ENCODE measurements around the gene MMAB. TPM values are rescaled to one million over a fixed set of nuclear protein-coding genes. Genes with fewer than 3 reads are reported as not detected.

Gene MMAB
- total RNA-seq, 1 donor from 2014 or later = 38.1 TPM

DNA sequence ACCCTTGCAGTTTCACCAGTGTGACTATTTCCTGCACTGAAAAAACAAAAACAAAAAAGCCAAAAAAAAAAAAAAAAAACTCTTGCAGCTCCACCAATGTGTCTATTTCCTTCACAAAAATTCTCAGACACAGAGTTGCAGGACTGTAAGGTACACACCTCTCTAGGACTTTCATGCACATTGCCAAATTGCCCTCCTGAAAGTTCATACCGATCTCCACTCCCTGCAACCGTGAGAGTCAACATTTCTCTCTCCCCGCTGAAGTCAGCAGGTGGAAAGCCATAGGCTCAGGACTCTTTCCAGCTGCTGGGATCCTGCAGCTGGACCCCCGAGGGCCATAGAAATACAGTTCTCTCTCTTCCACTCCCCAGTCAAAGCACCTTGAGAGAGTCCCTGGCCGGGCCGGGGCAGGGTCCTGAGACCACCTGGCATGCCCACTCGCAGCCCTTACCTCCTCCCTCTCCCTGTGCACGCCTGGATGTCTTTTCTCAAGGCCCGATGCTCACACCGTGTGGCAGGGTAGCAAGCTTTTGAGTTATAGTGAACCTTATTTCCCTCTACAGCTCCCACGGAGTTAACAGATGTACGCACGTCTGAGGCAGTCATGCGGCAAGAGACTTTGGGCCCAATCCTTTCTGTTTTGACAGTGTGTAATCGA lies 23.6 kb downstream of the MMAB start:
- Mint-ChIP-seq H3K9me3 (no peaks in the 10 kb centered on the region), H3K36me3 (no peaks in the 10 kb centered on the region), H3K27ac (no peak overlapping the region), H3K27me3 (peaks cover 26% of the 10 kb centered on the region), H3K4me1 (ENCODE audit: unreplicated experiment) (peaks cover 7% of the 10 kb centered on the region), H3K4me3 (no peak overlapping the region)
- TF ChIP-seq, protein P1, sequence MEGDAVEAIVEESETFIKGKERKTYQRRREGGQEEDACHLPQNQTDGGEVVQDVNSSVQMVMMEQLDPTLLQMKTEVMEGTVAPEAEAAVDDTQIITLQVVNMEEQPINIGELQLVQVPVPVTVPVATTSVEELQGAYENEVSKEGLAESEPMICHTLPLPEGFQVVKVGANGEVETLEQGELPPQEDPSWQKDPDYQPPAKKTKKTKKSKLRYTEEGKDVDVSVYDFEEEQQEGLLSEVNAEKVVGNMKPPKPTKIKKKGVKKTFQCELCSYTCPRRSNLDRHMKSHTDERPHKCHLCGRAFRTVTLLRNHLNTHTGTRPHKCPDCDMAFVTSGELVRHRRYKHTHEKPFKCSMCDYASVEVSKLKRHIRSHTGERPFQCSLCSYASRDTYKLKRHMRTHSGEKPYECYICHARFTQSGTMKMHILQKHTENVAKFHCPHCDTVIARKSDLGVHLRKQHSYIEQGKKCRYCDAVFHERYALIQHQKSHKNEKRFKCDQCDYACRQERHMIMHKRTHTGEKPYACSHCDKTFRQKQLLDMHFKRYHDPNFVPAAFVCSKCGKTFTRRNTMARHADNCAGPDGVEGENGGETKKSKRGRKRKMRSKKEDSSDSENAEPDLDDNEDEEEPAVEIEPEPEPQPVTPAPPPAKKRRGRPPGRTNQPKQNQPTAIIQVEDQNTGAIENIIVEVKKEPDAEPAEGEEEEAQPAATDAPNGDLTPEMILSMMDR (conservative IDR thresholded peaks at IDR 0.05) = no peak
- DNase-seq (ENCODE audit: extremely low spot score, unreplicated experiment) = no peak

DNA sequence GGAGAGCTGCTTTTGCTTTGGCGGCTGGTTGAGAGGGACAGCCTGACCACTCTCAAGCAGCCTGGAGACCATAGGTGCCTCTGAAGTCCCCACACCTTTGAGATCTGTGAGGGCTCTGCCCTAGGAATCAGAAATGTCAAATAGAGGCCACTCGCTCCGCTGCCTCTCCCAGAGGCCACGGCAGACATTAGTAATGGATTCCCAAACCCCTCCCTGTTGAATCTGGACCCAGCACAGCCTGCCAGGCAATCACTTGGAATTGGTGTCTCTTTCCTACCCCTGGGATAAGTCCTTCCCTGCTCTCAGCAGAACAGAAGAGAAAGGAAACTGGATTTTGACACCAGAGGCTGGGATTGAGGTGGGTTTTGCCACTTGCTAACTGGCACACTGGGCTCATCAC lies 25.0 kb downstream of the MMAB start:
- no peaks in the 10 kb centered on the region for H3K9me3 Mint-ChIP-seq
- H3K4me3 Mint-ChIP-seq = no peak overlapping the region
- no peak for DNase-seq (ENCODE audit: extremely low spot score, unreplicated experiment)
- peaks cover 20% of the 10 kb centered on the region for H3K27me3 Mint-ChIP-seq
- no peak overlapping the region for H3K27ac Mint-ChIP-seq
- TF ChIP-seq, protein P1 (conservative IDR thresholded peaks at IDR 0.05) = no peak
- H3K4me1 Mint-ChIP-seq (ENCODE audit: unreplicated experiment) = peaks cover 7% of the 10 kb centered on the region
- H3K36me3 Mint-ChIP-seq = no peaks in the 10 kb centered on the region

DNA sequence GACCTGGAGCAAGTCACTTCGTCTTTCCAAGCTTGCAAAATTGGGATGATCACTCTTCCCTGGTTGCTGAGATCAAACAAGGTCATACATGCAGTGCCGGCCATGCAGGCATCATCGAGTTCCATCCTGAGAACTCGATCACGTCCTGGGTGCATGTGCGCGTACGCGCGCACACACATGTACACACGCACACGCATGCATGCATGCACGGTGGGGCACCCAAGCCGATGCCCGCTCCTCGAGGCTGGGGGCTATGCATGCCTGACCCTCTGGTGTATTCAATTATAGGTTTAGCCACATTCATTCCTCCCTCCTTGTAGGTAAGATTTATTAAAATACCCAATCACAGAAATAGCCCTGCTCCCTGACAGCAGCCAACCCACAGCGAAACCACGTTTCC lies 26.0 kb downstream of the MMAB start:
- Mint-ChIP-seq H3K4me1 (ENCODE audit: unreplicated experiment) (peaks cover 7% of the 10 kb centered on the region), H3K4me3 (no peak overlapping the region), H3K27ac (no peak overlapping the region), H3K36me3 (no peaks in the 10 kb centered on the region), H3K9me3 (no peaks in the 10 kb centered on the region), H3K27me3 (peaks cover 19% of the 10 kb centered on the region)
- no peak for DNase-seq (ENCODE audit: extremely low spot score, unreplicated experiment)
- TF ChIP-seq, protein P1 (conservative IDR thresholded peaks at IDR 0.05) = no peak

DNA sequence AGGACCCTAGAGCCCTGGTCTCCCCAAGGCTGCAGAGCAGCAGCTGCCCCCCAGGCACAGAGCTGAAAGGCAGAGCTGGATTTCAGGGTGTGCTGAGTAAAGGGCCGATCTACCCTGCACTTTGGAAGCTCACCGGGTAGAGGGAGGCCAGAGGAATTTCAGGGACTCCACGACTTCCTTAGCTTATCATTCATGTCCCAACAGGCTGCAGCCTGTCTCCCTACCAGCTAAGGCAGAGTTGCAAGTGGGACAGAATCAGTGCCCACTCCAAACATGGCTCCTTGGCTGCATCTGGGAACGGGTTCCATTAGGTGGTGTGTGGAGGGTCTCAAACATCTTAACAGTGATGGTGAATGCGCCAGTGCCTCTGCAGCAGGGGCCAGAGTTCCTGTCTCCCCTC lies 27.5 kb downstream of the MMAB start:
- Mint-ChIP-seq H3K27ac (no peak overlapping the region), H3K27me3 (peaks cover 19% of the 10 kb centered on the region), H3K4me1 (ENCODE audit: unreplicated experiment) (peaks cover 11% of the 10 kb centered on the region), H3K36me3 (no peaks in the 10 kb centered on the region), H3K9me3 (no peaks in the 10 kb centered on the region), H3K4me3 (no peak overlapping the region)
- no peak for DNase-seq (ENCODE audit: extremely low spot score, unreplicated experiment)
- TF ChIP-seq, protein P1 (conservative IDR thresholded peaks at IDR 0.05) = no peak

DNA sequence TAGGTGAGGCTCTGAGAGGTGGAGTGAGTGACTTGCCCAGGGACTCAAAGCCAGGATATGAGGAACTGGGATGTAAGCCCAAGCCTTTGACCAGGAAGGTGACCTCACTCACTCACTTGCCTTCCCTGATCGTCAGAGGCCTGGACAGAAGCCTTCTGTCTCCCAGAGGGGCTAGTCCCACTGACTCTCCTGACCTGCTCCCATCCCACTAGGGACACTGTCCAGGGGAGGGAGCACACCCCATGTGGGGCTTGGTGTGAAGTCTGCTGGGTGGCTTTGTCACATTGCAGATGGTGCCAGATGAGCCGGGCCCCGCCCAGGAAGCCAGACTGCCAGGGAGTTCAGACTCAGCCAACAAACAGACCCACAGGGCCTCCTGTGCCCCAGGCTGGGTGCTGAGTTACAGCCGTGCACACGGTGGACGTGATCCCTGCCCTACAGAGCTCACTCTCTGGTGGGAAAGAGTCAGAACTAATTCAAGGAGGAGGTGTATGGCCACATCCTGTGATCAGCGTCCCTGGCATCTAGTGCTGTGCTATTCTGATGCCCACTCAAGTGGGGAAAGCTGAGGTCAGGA lies 28.3 kb downstream of the MMAB start:
- no peak for DNase-seq (ENCODE audit: extremely low spot score, unreplicated experiment)
- H3K36me3 Mint-ChIP-seq = no peaks in the 10 kb centered on the region
- H3K4me1 Mint-ChIP-seq (ENCODE audit: unreplicated experiment) = peaks cover 10% of the 10 kb centered on the region
- H3K27me3 Mint-ChIP-seq = peaks cover 17% of the 10 kb centered on the region
- H3K9me3 Mint-ChIP-seq = no peaks in the 10 kb centered on the region
- no peak overlapping the region for H3K27ac Mint-ChIP-seq
- H3K4me3 Mint-ChIP-seq = no peak overlapping the region
- TF ChIP-seq, protein P1 (conservative IDR thresholded peaks at IDR 0.05) = no peak
